Activated CD4-positive, CD25-positive, alpha-beta regulatory T cell treated with anti-CD3 and anti-CD28 coated beads, Interleukin-2, amount 50 U/mL, for 72 hours (primary cell): ENCODE results near the gene MYO9A.
A peak's percentile ranks its signal among the peaks of the same experiment; 100 is the strongest.

Source experiments
- DNase-seq: peaks from one replicate; pipeline ENCODE4 v3.0.0; 2021

The MYO9A gene

GRCh38 chr15:72118017-72118978 lies at the start of gene MYO9A, which contains the start of gene SENP8:
Gene MYO9A, minus strand, starts transcription at chr15:72118150. Its CDS starts 71,587 bp downstream, at chr15:72046563.
Gene SENP8, plus strand, starts transcription at chr15:72118403. Its CDS starts 21,221 bp downstream, at chr15:72139624.
- DNase-seq: peak; percentile 96

DNA sequence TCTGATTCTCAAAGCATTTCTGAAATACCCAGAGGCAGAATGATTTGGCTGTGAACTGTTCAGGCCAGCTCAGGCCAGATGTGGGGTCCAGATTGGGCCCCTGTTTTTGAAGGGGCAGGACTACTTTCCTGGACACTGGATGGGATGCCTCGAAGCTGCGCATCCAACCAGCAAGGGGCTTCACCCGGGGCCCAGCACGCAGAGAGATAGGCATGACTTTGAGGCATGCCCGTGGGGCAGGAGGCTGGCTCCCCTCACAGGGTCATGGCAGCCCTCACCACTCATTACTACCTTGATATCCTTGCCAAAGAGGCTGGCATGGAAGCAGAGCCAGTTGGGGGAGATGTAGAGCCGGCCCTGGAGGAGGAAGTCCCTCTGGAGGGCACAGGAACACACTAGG lies 49.5 kb upstream of the MYO9A start:
- DNase-seq: no peak

- no peak for DNase-seq
Observed at GRCh38 chr15:72166716-72167417, 48.9 kb upstream of the MYO9A start.

DNA sequence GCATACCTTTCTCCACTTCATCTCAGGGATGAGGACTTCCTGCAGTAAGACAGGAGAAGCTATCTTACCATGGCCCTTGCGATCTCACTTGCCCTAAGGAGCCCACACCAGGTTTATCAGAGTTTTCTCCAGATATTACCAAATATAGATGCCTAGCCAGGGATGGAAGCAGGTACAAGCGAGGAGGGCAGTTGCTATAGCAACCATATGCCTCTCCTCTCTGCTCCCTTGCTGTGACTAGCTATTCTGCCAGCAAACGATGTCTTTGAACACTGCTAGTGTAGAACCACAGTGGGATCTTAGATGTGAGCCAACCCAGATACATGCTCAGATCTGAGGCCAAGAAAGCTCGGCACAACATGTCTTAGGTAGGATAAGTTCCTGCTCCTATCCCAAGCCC lies 45.8 kb upstream of the MYO9A start:
- no peak for DNase-seq

DNA sequence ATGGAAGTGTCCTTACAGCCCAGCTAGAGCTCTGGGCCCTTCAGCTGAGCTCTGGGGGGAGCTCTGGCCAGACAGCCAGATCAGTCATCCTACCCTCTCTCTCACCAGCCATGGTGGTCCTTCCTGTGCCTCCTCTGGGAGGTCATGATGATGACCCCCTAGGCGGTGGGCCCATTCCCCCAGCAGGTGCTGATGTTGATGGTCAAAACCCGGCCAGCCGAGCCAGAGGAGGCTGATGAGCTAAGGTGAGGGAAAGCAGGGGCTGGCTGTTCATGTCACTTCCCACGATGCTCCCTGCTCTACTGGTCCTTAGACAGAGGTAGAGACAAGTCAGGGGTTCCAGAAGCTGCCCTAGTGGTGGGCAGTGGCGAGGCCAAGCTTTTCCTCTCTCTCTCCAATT lies 44.6 kb upstream of the MYO9A start:
- no peak for DNase-seq

GRCh38 chr15:72161361-72162132 lies 43.6 kb upstream of the MYO9A start:
- DNase-seq: no peak

GRCh38 chr15:72160696-72161245 lies 42.8 kb upstream of the MYO9A start:
- no peak for DNase-seq

DNA sequence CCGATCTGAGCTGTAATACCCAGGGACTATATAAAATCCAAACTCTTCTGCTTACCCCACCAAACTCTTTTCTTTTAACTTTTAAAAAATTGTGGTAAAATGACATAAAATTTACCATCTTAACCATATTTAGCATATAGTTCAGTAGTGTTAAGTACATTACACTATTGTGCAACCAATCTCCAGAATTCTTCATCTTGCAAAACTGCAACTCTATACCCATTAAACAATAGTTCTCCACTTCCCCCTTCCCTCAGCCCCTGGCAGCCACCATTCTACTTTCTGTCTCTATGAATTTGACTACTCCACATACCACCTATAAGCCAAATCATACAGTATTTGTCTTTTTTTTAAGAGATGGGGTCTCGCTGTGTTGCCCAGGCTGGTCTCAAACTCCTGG lies 39.0 kb upstream of the MYO9A start:
- DNase-seq: no peak

GRCh38 chr15:72155635-72156616 lies 38.0 kb upstream of the MYO9A start:
- DNase-seq: peak; percentile 83

DNA sequence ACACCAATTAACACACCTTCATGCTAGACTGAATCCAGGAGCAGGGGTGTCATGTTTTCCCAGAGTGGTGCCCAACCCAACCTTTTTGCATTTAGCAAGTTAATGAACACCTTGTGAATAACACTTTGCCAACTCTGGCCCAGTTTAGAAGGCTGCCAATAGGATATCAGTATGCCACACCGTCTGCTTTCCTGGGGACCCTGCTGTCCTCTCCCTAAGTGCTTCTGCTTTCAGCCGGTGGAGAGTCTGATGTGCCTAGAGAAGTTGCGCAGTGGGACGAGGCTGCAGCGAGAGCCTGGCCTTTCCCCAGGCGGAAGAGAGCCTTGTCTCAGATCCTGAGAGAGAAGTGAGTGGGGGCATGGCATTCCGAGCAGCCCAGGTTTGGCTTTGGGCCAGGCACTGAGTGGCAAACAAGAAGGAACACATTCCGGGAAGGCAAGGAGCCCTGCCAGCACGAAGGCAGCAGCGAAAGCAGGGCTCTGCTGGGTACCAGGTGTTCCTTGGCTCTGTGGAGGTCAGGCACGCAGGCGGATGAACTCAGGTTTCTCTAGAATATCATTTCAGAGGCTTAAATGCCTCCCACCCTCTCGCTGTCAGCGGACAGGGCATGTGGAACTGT lies 37.2 kb upstream of the MYO9A start:
- DNase-seq: no peak

- DNase-seq: no peak
Observed at GRCh38 chr15:72154316-72154715, 36.4 kb upstream of the MYO9A start.

GRCh38 chr15:72153269-72154000 lies 35.5 kb upstream of the MYO9A start:
- DNase-seq: no peak

DNA sequence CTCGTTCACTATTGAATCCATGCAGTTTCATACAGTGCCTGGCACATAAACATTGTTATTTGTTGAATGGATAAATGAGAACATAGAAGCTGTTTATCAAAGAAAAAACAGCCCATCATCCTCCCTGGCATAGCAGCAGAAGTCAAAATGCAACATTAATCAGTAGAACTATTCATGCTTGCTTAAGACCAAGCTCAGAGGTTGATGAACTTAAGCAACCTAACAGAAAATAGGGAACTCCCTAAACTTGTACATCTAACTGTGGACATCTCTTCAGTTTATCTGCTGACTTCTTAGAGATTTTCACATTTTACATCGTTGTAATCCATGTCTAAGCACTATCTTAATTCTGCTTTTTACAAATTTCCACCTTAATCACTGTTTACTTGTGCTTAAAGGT lies 29.5 kb upstream of the MYO9A start:
- DNase-seq: no peak

GRCh38 chr15:72146934-72147333 lies 29.0 kb upstream of the MYO9A start:
- no peak for DNase-seq

DNA sequence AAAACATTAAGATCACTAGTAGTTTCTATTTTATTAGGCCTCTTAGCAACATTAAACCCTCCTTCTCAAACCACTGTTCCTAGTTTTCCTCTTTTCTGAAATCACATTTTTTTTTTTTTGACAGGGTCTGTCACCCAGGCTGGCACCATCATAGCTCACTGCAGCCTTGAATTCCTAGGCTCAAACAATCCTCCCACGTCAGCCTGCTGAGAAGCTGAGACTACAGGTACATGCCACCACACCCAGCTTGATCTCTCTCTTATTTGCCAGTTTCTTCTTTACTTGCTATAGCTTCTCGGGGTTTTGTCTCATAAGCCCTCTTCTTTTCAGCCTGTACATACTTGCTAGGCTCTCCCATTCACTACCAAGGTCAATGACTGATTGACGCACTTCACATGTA lies 28.3 kb upstream of the MYO9A start:
- DNase-seq: no peak

DNA sequence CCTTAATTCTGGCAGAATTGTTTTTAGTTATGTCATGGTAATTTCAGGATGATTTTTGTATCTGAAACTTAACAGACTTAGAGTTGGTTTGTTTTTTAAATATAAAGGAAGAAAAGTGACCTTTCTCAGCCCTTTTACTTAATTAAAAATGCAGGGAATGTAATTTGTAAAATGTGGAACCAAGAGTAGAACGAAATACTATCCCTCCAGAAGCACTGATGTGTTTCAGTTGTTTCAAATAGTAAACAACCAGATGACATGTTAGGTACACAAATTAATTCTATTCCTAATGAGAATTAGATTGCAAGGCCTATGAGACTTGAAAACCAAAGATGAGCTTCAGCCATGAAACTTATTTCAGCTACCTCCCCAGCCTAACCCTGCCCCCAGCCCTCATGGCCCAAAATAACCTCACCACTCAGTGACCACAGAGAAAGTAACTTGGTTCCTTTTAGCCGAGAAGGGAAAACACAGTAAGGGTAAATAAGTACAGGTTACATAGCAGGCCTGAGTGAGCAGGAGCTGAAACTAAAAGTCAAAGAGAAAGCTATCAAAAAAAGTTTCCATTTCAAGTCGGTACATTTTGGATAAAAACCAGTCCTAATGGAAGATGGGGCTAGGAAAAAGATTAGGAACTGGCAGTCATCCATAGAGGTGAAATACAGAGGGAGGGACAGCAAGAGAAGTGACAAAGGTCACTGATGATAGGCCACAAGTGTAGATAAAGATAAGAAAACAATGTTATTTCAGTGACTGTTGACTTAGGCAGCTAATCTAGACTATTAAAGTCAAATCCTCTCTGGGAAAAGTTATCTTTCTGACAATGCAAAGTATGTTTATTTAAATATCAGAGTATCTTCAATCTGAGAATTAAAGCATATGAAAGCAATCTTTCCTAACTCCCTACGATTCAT lies 23.5 kb upstream of the MYO9A start:
- DNase-seq: no peak

DNA sequence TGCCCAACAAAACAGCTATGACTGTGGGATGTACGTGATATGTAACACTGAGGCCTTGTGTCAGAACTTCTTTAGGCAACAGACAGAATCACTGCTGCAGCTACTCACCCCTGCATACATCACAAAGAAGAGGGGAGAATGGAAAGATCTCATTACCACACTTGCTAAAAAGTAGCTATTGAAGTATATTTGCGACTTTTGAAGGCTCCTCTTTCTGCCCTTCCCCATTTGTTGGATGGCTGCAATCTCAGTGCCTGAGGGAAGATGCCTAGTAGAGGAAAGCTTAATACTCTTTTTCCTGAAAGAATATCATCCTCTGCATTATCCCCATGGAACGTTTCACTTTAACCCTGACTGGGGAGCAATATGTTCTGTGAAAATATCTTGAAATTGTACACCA lies 22.1 kb upstream of the MYO9A start:
- no peak for DNase-seq

DNA sequence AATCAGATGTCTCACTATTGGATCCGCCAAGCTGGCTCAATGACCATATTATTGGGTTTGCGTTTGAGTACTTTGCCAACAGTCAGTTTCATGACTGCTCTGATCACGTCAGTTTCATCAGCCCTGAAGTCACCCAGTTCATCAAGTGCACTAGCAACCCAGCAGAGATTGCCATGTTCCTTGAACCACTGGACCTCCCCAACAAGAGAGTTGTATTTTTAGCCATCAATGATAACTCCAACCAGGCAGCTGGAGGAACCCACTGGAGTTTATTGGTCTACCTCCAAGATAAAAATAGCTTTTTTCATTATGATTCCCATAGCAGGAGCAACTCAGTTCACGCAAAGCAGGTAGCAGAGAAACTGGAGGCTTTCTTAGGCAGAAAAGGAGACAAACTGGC lies 21.7 kb upstream of the MYO9A start:
- DNase-seq: no peak
